Neuronal stem cell (in vitro differentiated cells): ENCODE data around the gene SLC25A53. TPM values are rescaled to one million over a fixed set of nuclear protein-coding genes. Genes with fewer than 3 reads are reported as not detected.

Experiments used
- DNase-seq: peaks from one replicate; pipeline ENCODE4 v3.0.0-alpha.2; 2013; ENCODE audit warnings: low spot score
- H2AFZ ChIP-seq: one replicate; pipeline ENCODE4 v1.6.1; 2013; ENCODE audit warnings: mild to moderate bottlenecking, low read length, inconsistent platforms
- H2AK5ac ChIP-seq: 2 replicates; pipeline ENCODE4 v1.6.1; 2013; ENCODE audit warnings: low read depth, mild to moderate bottlenecking, inconsistent platforms, low read length, moderate library complexity, mixed read lengths
- H2BK120ac ChIP-seq: 2 replicates; pipeline ENCODE4 v1.6.1; 2013; ENCODE audit warnings: low read depth, mild to moderate bottlenecking, inconsistent platforms, low read length, moderate library complexity, mixed read lengths
- H2BK12ac ChIP-seq: one replicate; pipeline ENCODE4 v1.6.1; 2013; ENCODE audit warnings: low read length, inconsistent platforms
- H2BK15ac ChIP-seq: 2 replicates; pipeline ENCODE4 v1.6.1; 2013; ENCODE audit warnings: mild to moderate bottlenecking, low read length, inconsistent platforms, mixed read lengths
- H2BK5ac ChIP-seq: one replicate; pipeline ENCODE4 v1.6.1; 2013; ENCODE audit warnings: inconsistent platforms, mild to moderate bottlenecking, low read length, moderate library complexity
- H3K14ac ChIP-seq: one replicate; pipeline ENCODE4 v1.6.1; 2013; ENCODE audit warnings: low read length, inconsistent platforms
- H3K18ac ChIP-seq: 2 replicates; pipeline ENCODE4 v1.6.1; 2013; ENCODE audit warnings: low read length, inconsistent platforms
- H3K23ac ChIP-seq: 2 replicates; pipeline ENCODE4 v1.6.1; 2013; ENCODE audit warnings: low read depth, mild to moderate bottlenecking, mixed read lengths, low read length, inconsistent platforms; ENCODE audit not compliant: poor library complexity
- H3K27ac ChIP-seq: replicated peaks from 3 replicates; pipeline ENCODE4 v1.5.1; 2013; ENCODE audit warnings: low read length, inconsistent platforms
- H3K27me3 ChIP-seq, 3 experiments: 2 replicates each; pipeline ENCODE4 v1.6.1; 2013; ENCODE audit warnings: low read length in 3 of 3, mild to moderate bottlenecking in 2 of 3, inconsistent platforms in 1 of 3, low read depth in 1 of 3, mixed read lengths in 1 of 3, moderate library complexity in 1 of 3; ENCODE audit not compliant: control insufficient read depth in 3 of 3, insufficient read depth in 3 of 3
- H3K36me3 ChIP-seq, 2 donors: replicated peaks in 1 of 2; 2 replicates each; pipeline ENCODE4 v1.6.1; 2013; ENCODE audit warnings: low read length in 2 of 2; ENCODE audit not compliant: control insufficient read depth in 2 of 2, insufficient read depth in 2 of 2
- H3K4ac ChIP-seq: 2 replicates; pipeline ENCODE4 v1.6.1; 2013; ENCODE audit warnings: inconsistent platforms, mild to moderate bottlenecking, low read length, moderate library complexity
- H3K4me1 ChIP-seq, 2 donors: 1 replicate in 1 of 2; 2 replicates in 1 of 2; pipeline ENCODE4 v1.6.1; 2013; ENCODE audit warnings: low read length in 2 of 2, low read depth in 1 of 2; ENCODE audit not compliant: control insufficient read depth in 2 of 2, insufficient read depth in 1 of 2
- H3K4me2 ChIP-seq: one replicate; pipeline ENCODE4 v1.6.1; 2013; ENCODE audit warnings: mild to moderate bottlenecking, low read length, inconsistent platforms; ENCODE audit not compliant: insufficient read depth, poor library complexity, severe bottlenecking
- H3K4me3 ChIP-seq, 2 donors: 2 replicates each; pipeline ENCODE4 v1.5.1; 2013; ENCODE audit warnings: low read length in 2 of 2, mild to moderate bottlenecking in 2 of 2, inconsistent platforms in 1 of 2, moderate library complexity in 1 of 2
- H3K79me1 ChIP-seq: one replicate; pipeline ENCODE4 v1.6.1; 2013; ENCODE audit warnings: low read depth, mild to moderate bottlenecking, inconsistent platforms, low read length, moderate library complexity
- H3K9ac ChIP-seq: one replicate; pipeline ENCODE4 v1.6.1; 2013; ENCODE audit warnings: mild to moderate bottlenecking, low read depth, low read length, inconsistent platforms; ENCODE audit not compliant: poor library complexity
- H3K9me3 ChIP-seq, 2 donors: replicated peaks in 1 of 2; 2 replicates each; pipeline versions ENCODE3 to v1.6.1; 2013; ENCODE audit warnings: low read length in 2 of 2, mild to moderate bottlenecking in 2 of 2, inconsistent platforms in 1 of 2, low read depth in 1 of 2, mixed read lengths in 1 of 2, moderate library complexity in 1 of 2; ENCODE audit not compliant: control insufficient read depth in 2 of 2, insufficient read depth in 1 of 2
- H4K8ac ChIP-seq: one replicate; pipeline ENCODE4 v1.6.1; 2013; ENCODE audit warnings: low read depth, mild to moderate bottlenecking, inconsistent platforms, low read length, moderate library complexity
- H4K91ac ChIP-seq: one replicate; pipeline ENCODE4 v1.6.1; 2013; ENCODE audit warnings: low read length, low read depth, mild to moderate bottlenecking, inconsistent platforms; ENCODE audit not compliant: poor library complexity
- WGBS, 2 donors: extraction: QIAGEN DNeasy Blood & Tissue Kit; methylation state at CpG; one replicate each; pipeline ENCODE4 v1.1.7; 2013; ENCODE audit warnings: missing lambda C conversion rate in 2 of 2, mixed read lengths in 1 of 2; ENCODE audit not compliant: insufficient read length in 2 of 2, insufficient replicate concordance in 1 of 2; ENCODE audit errors: extremely low coverage in 2 of 2; 5-methylcytosine and 5-hydroxymethylcytosine counted together
- polyA plus RNA-seq, 2 experiments: library from polyadenylated mRNA; stranded (reverse); fragments of 200-250 nt; gene quantifications; one replicate each; pipeline ENCODE4 v1.2.3, GENCODE V29; 2013

The SLC25A53 gene
- 5.2 TPM for polyA plus RNA-seq (2013, experiment 1 of 2)
- 5.5 TPM for polyA plus RNA-seq (2013, experiment 2 of 2)

- Histone ChIP-seq H2BK5ac (no peak within 1 kb of the TSS), H3K4ac (no peak within 1 kb of the TSS), H3K27me3 (no peaks in the 10 kb centered on the region), H2BK15ac (no peak within 1 kb of the TSS), H3K79me1 (no peaks in the 10 kb centered on the region), H3K4me2 (peak within 1 kb of the TSS; percentile 54), H3K36me3 (no peaks in the 10 kb centered on the region), H2AK5ac (no peak within 1 kb of the TSS), H4K91ac (no peak within 1 kb of the TSS), H2AFZ (peak within 1 kb of the TSS; percentile 71), H3K4me1 (no peaks in the 10 kb centered on the region), H3K9me3 (no peaks in the 10 kb centered on the region), H3K18ac (no peak within 1 kb of the TSS), H3K14ac (no peak within 1 kb of the TSS), H3K23ac (no peak within 1 kb of the TSS), H3K27ac (peak within 1 kb of the TSS; percentile 89), H4K8ac (no peak within 1 kb of the TSS), H2BK12ac (no peak within 1 kb of the TSS), H3K4me3 (peak within 1 kb of the TSS; percentile 55 to 90), H2BK120ac (no peak within 1 kb of the TSS), H3K9ac (peak within 1 kb of the TSS; percentile 63)
- peak; percentile 73 for DNase-seq
- no CpG with 5 or more reads among the region's 44 CpGs for WGBS, 2 donors
These were observed at the start of gene SLC25A53 for GRCh38 chrX:104156630-104157529. TSS of gene SLC25A53 (minus strand) at chrX:104157009. CDS start at chrX:104105257, 51,752 bp downstream.

- no peak overlapping the region for H2AFZ ChIP-seq
- no CpG with 5 or more reads among the region's 5 CpGs for WGBS, 2 donors
- H3K4ac ChIP-seq = no peak overlapping the region
- no peak overlapping the region for H3K18ac ChIP-seq
- no peak overlapping the region for H2BK5ac ChIP-seq
- H4K91ac ChIP-seq = no peak overlapping the region
- H2BK12ac ChIP-seq = no peak overlapping the region
- H3K14ac ChIP-seq = no peak overlapping the region
- no peak overlapping the region for H4K8ac ChIP-seq
- no peak for DNase-seq
- no peaks in the 10 kb centered on the region for H3K9me3 ChIP-seq
- no peak overlapping the region for H2AK5ac ChIP-seq
- H3K4me2 ChIP-seq = no peak overlapping the region
- no peak overlapping the region for H3K4me3 ChIP-seq
- no peak overlapping the region for H2BK15ac ChIP-seq
- no peaks in the 10 kb centered on the region for H3K36me3 ChIP-seq
- no peak overlapping the region for H3K9ac ChIP-seq
- H3K27me3 ChIP-seq = no peaks in the 10 kb centered on the region
- no peak overlapping the region for H2BK120ac ChIP-seq
- H3K4me1 ChIP-seq = no peaks in the 10 kb centered on the region
- no peaks in the 10 kb centered on the region for H3K79me1 ChIP-seq
- H3K27ac ChIP-seq = no peak overlapping the region
- H3K23ac ChIP-seq = no peak overlapping the region
These were observed 48.7 kb upstream of the SLC25A53 start for GRCh38 chrX:104205548-104205947.

DNA sequence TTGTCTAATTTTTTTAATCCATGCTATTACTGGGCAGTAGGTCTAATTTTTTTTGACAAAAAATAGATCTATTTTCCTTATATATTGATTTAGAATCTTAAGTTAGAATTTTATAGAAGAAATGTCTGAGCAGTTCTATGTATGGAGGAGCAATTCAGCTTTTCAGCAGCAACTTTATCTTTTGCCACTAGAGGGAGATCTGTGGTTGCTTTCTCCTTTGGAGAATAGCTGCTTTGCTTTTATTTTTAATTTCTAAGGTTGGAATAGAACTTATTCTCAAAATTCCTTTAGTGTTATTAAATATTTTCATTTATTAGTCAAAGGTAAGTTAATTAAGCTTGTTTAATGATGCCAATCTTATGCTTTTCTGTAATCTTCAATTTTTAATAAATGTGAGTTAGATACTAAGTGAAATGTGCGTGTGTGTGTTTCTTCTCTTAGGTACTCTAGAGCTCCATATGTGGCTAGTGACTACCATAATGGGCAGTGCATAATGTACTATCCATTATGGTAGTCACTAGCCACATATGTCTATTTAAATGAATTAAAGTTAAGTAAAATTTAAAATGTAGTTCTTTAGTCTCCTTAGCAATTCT is 38.8 kb upstream of the SLC25A53 start:
- peak; percentile 5 for DNase-seq
- no peak overlapping the region for H4K8ac ChIP-seq
- H3K9ac ChIP-seq = no peak overlapping the region
- H3K4me1 ChIP-seq = no peaks in the 10 kb centered on the region
- no peak overlapping the region for H4K91ac ChIP-seq
- H3K18ac ChIP-seq = no peak overlapping the region
- H2BK15ac ChIP-seq = no peak overlapping the region
- no peak overlapping the region for H3K27ac ChIP-seq
- H3K79me1 ChIP-seq = no peaks in the 10 kb centered on the region
- H3K23ac ChIP-seq = no peak overlapping the region
- H3K9me3 ChIP-seq = no peaks in the 10 kb centered on the region
- peaks cover 0 to 23% of the 10 kb centered on the region in 2 donors for H3K36me3 ChIP-seq
- no peaks in the 10 kb centered on the region for H3K27me3 ChIP-seq
- no CpG with 5 or more reads among the region's 1 CpG for WGBS, 2 donors
- H3K14ac ChIP-seq = no peak overlapping the region
- no peak overlapping the region for H2AK5ac ChIP-seq
- no peak overlapping the region for H2BK120ac ChIP-seq
- no peak overlapping the region for H2AFZ ChIP-seq
- no peak overlapping the region for H2BK12ac ChIP-seq
- H2BK5ac ChIP-seq = no peak overlapping the region
- no peak overlapping the region for H3K4me3 ChIP-seq
- no peak overlapping the region for H3K4ac ChIP-seq
- H3K4me2 ChIP-seq = no peak overlapping the region

- Histone ChIP-seq H3K23ac (no peak overlapping the region), H3K9me3 (no peaks in the 10 kb centered on the region), H3K4ac (no peak overlapping the region), H2BK15ac (no peak overlapping the region), H3K18ac (no peak overlapping the region), H3K4me1 (no peaks in the 10 kb centered on the region), H2BK5ac (no peak overlapping the region), H4K91ac (no peak overlapping the region), H3K14ac (no peak overlapping the region), H2AK5ac (no peak overlapping the region), H2AFZ (no peak overlapping the region), H2BK120ac (no peak overlapping the region), H3K27me3 (no peaks in the 10 kb centered on the region), H3K79me1 (no peaks in the 10 kb centered on the region), H3K4me3 (no peak overlapping the region), H3K4me2 (no peak overlapping the region), H3K27ac (no peak overlapping the region), H4K8ac (no peak overlapping the region), H3K9ac (no peak overlapping the region), H3K36me3 (peaks cover 0 to 27% of the 10 kb centered on the region in 2 donors), H2BK12ac (no peak overlapping the region)
- DNase-seq = no peak
- WGBS, 2 donors = no CpG with 5 or more reads among the region's 1 CpG
These were observed 38.2 kb upstream of the SLC25A53 start for GRCh38 chrX:104195013-104195412.
